HCT116 (cell line): ENCODE measurements around the gene ARHGEF25. TPM values are rescaled to one million over a fixed set of nuclear protein-coding genes. Genes with fewer than 3 reads are reported as not detected.

Source experiments
- ATAC-seq: fragments of 200-7000 bp; cut with Tn5 transposase; 2 replicates; pipeline ENCODE4 v1.9.1; 2020; ENCODE audit warnings: mild to moderate bottlenecking, moderate library complexity
- BruUV-seq: library from RNA; stranded (reverse); fragments of 400-500 nt; replicated peaks from 2 replicates; lab custom pipeline; 2021; lab: Mats Ljungman, UMichigan
- CTCF ChIA-PET: fragments of 300-600 bp; sonication (Branson Sonifier 250); formaldehyde crosslinking; loops from one replicate; lab custom pipeline; 2021; ENCODE audit warnings: antibody characterized with exemption; lab: Charles Lee
- POLR2A ChIA-PET: fragments of 300-600, 350-600 bp; sonication (Branson Sonifier 250); formaldehyde crosslinking; loops from one replicate; lab custom pipeline; 2021; ENCODE audit warnings: antibody characterized with exemption; lab: Charles Lee
- RAD21 ChIA-PET, 2 experiments: fragments of 300-600 bp; sonication (Branson Sonifier 250); formaldehyde crosslinking; loops; one replicate each; lab custom pipeline; 2023; ENCODE audit warnings: low total read pairs in 2 of 2; ENCODE audit not compliant: uncharacterized antibody in 2 of 2, unreplicated experiment in 2 of 2, low non-redundant PET in 1 of 2; lab: Charles Lee
- DNase-seq: peaks from one replicate; pipeline ENCODE4 v3.0.0-alpha.2; 2010; ENCODE audit warnings: low read depth, low spot score
- H2AFZ ChIP-seq: fragments of 200-600 bp; shearing (Covaris generic), sonication (generic); 2 replicates; pipeline ENCODE4 v1.6.1; 2017; ENCODE audit warnings: low read depth, mixed run types, mixed read lengths, antibody characterized with exemption, low read length; ENCODE audit not compliant: poor library complexity, severe bottlenecking
- H3K27ac ChIP-seq: 2 replicates; pipeline ENCODE4 v1.5.1; 2012; ENCODE audit warnings: low read depth, low read length
- H3K27me3 ChIP-seq: fragments of 200-600 bp; sonication (generic); 2 replicates; pipeline ENCODE4 v1.6.1; 2016; ENCODE audit warnings: mixed run types, low read length, mixed read lengths; ENCODE audit not compliant: insufficient read depth
- H3K36me3 ChIP-seq, 2 experiments: fragments of 200-500 bp in 1 of 2; fragments of 200-600 bp in 1 of 2; sonication (Bioruptor generic) in 1 of 2; sonication (generic) in 1 of 2; 2 replicates each; pipeline versions ENCODE4 v1.5.1 to v1.6.1; 2014 to 2016; ENCODE audit warnings: low read length in 2 of 2, inconsistent platforms in 1 of 2, mixed read lengths in 1 of 2, mixed run types in 1 of 2; ENCODE audit not compliant: insufficient read depth in 2 of 2, control insufficient read depth in 1 of 2
- H3K4me1 ChIP-seq, 2 experiments: fragments of 200-600 bp in 1 of 2; sonication (generic) in 1 of 2; 2 replicates each; pipeline versions ENCODE4 v1.5.1 to v1.6.1; 2012 to 2017; ENCODE audit warnings: low read length in 2 of 2, inconsistent platforms in 1 of 2, mild to moderate bottlenecking in 1 of 2, mixed read lengths in 1 of 2, mixed run types in 1 of 2, moderate library complexity in 1 of 2; ENCODE audit not compliant: insufficient read depth in 2 of 2, control insufficient read depth in 1 of 2
- H3K4me2 ChIP-seq: fragments of 200-600 bp; sonication (generic); 2 replicates; pipeline ENCODE4 v1.6.1; 2017; ENCODE audit warnings: mixed run types, low read length, mixed read lengths
- H3K4me3 ChIP-seq, 2 experiments: fragments of 200-600 bp in 1 of 2; sonication (generic) in 1 of 2; replicated peaks in 1 of 2; 2 replicates each; pipeline ENCODE4 v1.5.1; 2011 to 2016; ENCODE audit warnings: low read length in 2 of 2, control low read depth in 1 of 2, low read depth in 1 of 2, mild to moderate bottlenecking in 1 of 2, mixed read lengths in 1 of 2, mixed run types in 1 of 2
- H3K79me2 ChIP-seq: fragments of 200-600 bp; sonication (generic); 2 replicates; pipeline ENCODE4 v1.6.1; 2017; ENCODE audit warnings: mild to moderate bottlenecking, mixed run types, low read length, moderate library complexity, mixed read lengths; ENCODE audit not compliant: insufficient read depth
- H3K9ac ChIP-seq: fragments of 200-600 bp; sonication (generic); 2 replicates; pipeline ENCODE4 v1.6.1; 2016; ENCODE audit warnings: low read length, mixed read lengths
- H3K9me2 ChIP-seq: fragments of 200-600 bp; sonication (generic), shearing (Covaris generic); 2 replicates; pipeline ENCODE4 v1.6.1; 2017; ENCODE audit warnings: mixed run types, mild to moderate bottlenecking, moderate library complexity; ENCODE audit not compliant: insufficient read depth
- H3K9me3 ChIP-seq, 2 experiments: fragments of 200-500 bp in 1 of 2; fragments of 200-600 bp in 1 of 2; sonication (Bioruptor generic) in 1 of 2; sonication (generic) in 1 of 2; 2 replicates each; pipeline ENCODE4 v1.6.1; 2014 to 2017; ENCODE audit warnings: low read length in 2 of 2, mixed read lengths in 2 of 2, inconsistent platforms in 1 of 2, low read depth in 1 of 2, mild to moderate bottlenecking in 1 of 2, mixed run types in 1 of 2, moderate library complexity in 1 of 2; ENCODE audit not compliant: control insufficient read depth in 1 of 2, insufficient read depth in 1 of 2
- H4K20me1 ChIP-seq: fragments of 200-600 bp; sonication (generic), shearing (Covaris generic); 2 replicates; pipeline ENCODE4 v1.6.1; 2017; ENCODE audit warnings: mixed run types, mild to moderate bottlenecking, moderate library complexity; ENCODE audit not compliant: insufficient read depth
- CEBPB ChIP-seq: IDR thresholded peaks from 2 replicates; pipeline ENCODE4 v1.6.1; 2012; ENCODE audit warnings: low read depth
- CTCF ChIP-seq, 3 experiments: fragments of 200-600 bp in 1 of 3; sonication (generic) in 1 of 3; IDR thresholded peaks in 2 of 3; conservative IDR thresholded peaks in 1 of 3; 2 replicates each; pipeline ENCODE4 v1.5.1; 2012 to 2017; ENCODE audit warnings: low read depth in 2 of 3, low read length in 2 of 3, antibody characterized with exemption in 1 of 3, borderline replicate concordance in 1 of 3, control low read depth in 1 of 3, mild to moderate bottlenecking in 1 of 3, mixed read lengths in 1 of 3, mixed run types in 1 of 3, moderate library complexity in 1 of 3; ENCODE audit not compliant: insufficient read depth in 1 of 3
- EGR1 ChIP-seq: IDR thresholded peaks from 2 replicates; pipeline ENCODE4 v1.6.1; 2012; ENCODE audit warnings: low read depth
- ELF1 ChIP-seq: IDR thresholded peaks from 2 replicates; pipeline ENCODE4 v1.6.1; 2012; ENCODE audit warnings: low read depth, borderline replicate concordance
- EZH2 ChIP-seq: fragments of 200-600 bp; sonication (generic); IDR thresholded peaks from 2 replicates; pipeline ENCODE4 v1.6.1; 2017; ENCODE audit warnings: antibody characterized with exemption, mixed run types
- EZH2phosphoT487 ChIP-seq: fragments of 200-600 bp; IDR thresholded peaks from 2 replicates; pipeline ENCODE4 v1.6.1; 2018; ENCODE audit warnings: antibody characterized with exemption, borderline replicate concordance
- JUND ChIP-seq: IDR thresholded peaks from 2 replicates; pipeline ENCODE4 v1.6.1; 2012
- POLR2AphosphoS5 ChIP-seq: IDR thresholded peaks from 2 replicates; pipeline ENCODE4 v1.6.1; 2011; ENCODE audit warnings: mild to moderate bottlenecking, low read depth, low read length, moderate library complexity
- RAD21 ChIP-seq: IDR thresholded peaks from 2 replicates; pipeline ENCODE4 v1.6.1; 2012; ENCODE audit warnings: low read depth, mild to moderate bottlenecking
- SIN3A ChIP-seq: IDR thresholded peaks from 2 replicates; pipeline ENCODE4 v1.6.1; 2012; ENCODE audit warnings: low read depth
- TCF7L2 ChIP-seq: IDR thresholded peaks from 2 replicates; pipeline ENCODE4 v1.7.0; 2011; ENCODE audit warnings: borderline replicate concordance, inconsistent platforms; ENCODE audit not compliant: insufficient read depth, insufficient read length; ENCODE audit errors: extremely low read depth
- YY1 ChIP-seq: IDR thresholded peaks from 2 replicates; pipeline ENCODE4 v1.6.1; 2011; ENCODE audit warnings: low read length, low read depth, moderate library complexity, mild to moderate bottlenecking; ENCODE audit not compliant: insufficient replicate concordance; ENCODE audit errors: extremely low read depth
- ZFX ChIP-seq: fragments of 450-650 bp; IDR thresholded peaks from 2 replicates; pipeline ENCODE4 v1.6.1; 2017
- intact Hi-C: fragments of 100-400 bp; cut with micrococcal nuclease; formaldehyde crosslinking; loops from 2 replicates; pipeline ENCODE4 v1.10.0; 2022
- total RNA-seq: library from RNA; stranded (reverse); gene quantifications from one replicate; pipeline ENCODE4 v1.2.1, GENCODE V29; 2021; ENCODE audit not compliant: unreplicated experiment
- TF ChIP-seq, protein P1 (sequence below): IDR thresholded peaks from 2 replicates; pipeline ENCODE4 v1.6.1; 2012; ENCODE audit warnings: low read depth
- TF ChIP-seq, protein P2 (sequence below): IDR thresholded peaks from 2 replicates; pipeline ENCODE4 v1.6.1; 2012
- TF ChIP-seq, protein P3 (sequence below): IDR thresholded peaks from 2 replicates; pipeline ENCODE4 v1.6.1; 2012

ARHGEF25 gene
- total RNA-seq, 1 experiment from 2014 or later, result 3.6 TPM

DNA sequence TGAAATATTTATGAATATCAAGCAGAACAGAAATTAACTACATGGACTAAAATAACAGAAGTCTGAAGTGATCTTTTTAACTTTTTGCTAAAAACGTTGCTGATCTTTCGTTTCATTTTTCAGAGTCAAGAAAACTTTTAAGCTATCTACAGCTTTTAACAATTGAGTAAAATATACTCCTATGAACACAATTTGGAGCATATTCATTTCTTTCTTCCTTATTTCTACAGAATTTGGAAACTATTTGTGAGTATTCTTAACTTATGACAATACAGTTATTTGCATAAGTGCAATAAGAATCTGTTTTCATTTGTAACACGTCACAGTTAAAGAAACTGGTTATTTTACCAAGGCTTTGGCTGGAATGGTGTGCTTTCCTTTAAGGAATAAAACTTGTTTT lies 42.8 kb downstream of the ARHGEF25 start:
- CTCF ChIA-PET, result no interaction called here
- Histone ChIP-seq H3K9me3 (no peaks in the 10 kb centered on the region), H3K27ac (no peak overlapping the region), H3K36me3 (no peaks in the 10 kb centered on the region), H3K9me2 (no peaks in the 10 kb centered on the region), H2AFZ (no peak overlapping the region), H4K20me1 (no peaks in the 10 kb centered on the region), H3K4me1 (no peaks in the 10 kb centered on the region), H3K4me3 (no peak overlapping the region), H3K79me2 (no peaks in the 10 kb centered on the region), H3K4me2 (no peak overlapping the region), H3K9ac (no peak overlapping the region)
- no peak for DNase-seq
- ATAC-seq, result no peak
- intact Hi-C loops, result no loop called here
- RAD21 ChIA-PET, result no interaction called here
- no TSS peak for BruUV-seq
- POLR2A ChIA-PET, result no interaction called here
- TF ChIP-seq JUND (no peak), POLR2AphosphoS5 (no peak), ZFX (no peak), RAD21 (no peak), CEBPB (no peak), ELF1 (no peak), EGR1 (no peak), CTCF (IDR thresholded peaks at IDR 0.05 in 2 of 3, conservative IDR thresholded peaks at IDR 0.05 in 1 of 3; ENCODE audit: borderline replicate concordance in 1 of 3, insufficient read depth in 1 of 3, low read depth in 2 of 3, low read length in 2 of 3) (no peak), SIN3A (no peak), EZH2phosphoT487 (no peak), EZH2 (no peak), TCF7L2 (no peak), YY1 (no peak)
- TF ChIP-seq, protein P1, sequence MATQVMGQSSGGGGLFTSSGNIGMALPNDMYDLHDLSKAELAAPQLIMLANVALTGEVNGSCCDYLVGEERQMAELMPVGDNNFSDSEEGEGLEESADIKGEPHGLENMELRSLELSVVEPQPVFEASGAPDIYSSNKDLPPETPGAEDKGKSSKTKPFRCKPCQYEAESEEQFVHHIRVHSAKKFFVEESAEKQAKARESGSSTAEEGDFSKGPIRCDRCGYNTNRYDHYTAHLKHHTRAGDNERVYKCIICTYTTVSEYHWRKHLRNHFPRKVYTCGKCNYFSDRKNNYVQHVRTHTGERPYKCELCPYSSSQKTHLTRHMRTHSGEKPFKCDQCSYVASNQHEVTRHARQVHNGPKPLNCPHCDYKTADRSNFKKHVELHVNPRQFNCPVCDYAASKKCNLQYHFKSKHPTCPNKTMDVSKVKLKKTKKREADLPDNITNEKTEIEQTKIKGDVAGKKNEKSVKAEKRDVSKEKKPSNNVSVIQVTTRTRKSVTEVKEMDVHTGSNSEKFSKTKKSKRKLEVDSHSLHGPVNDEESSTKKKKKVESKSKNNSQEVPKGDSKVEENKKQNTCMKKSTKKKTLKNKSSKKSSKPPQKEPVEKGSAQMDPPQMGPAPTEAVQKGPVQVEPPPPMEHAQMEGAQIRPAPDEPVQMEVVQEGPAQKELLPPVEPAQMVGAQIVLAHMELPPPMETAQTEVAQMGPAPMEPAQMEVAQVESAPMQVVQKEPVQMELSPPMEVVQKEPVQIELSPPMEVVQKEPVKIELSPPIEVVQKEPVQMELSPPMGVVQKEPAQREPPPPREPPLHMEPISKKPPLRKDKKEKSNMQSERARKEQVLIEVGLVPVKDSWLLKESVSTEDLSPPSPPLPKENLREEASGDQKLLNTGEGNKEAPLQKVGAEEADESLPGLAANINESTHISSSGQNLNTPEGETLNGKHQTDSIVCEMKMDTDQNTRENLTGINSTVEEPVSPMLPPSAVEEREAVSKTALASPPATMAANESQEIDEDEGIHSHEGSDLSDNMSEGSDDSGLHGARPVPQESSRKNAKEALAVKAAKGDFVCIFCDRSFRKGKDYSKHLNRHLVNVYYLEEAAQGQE, result no peak
- TF ChIP-seq, protein P2, sequence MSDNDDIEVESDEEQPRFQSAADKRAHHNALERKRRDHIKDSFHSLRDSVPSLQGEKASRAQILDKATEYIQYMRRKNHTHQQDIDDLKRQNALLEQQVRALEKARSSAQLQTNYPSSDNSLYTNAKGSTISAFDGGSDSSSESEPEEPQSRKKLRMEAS, result no peak
- TF ChIP-seq, protein P3, sequence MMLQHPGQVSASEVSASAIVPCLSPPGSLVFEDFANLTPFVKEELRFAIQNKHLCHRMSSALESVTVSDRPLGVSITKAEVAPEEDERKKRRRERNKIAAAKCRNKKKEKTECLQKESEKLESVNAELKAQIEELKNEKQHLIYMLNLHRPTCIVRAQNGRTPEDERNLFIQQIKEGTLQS, result no peak
- TF ChIP-seq, all 23 proteins: peak for 0
- H3K27me3 ChIP-seq, result no peaks in the 10 kb centered on the region
